T-helper 17 cell (primary cell): ENCODE measurements around the gene PLAC9. TPM values are rescaled to one million over a fixed set of nuclear protein-coding genes. Genes with fewer than 3 reads are reported as not detected.
A peak's percentile ranks its signal among the peaks of the same experiment; 100 is the strongest.
"Not testable (repeated sequence)": the region's sequence is repeated elsewhere in the genome, so short reads cannot be mapped to it uniquely, and the experiment has no call there.

ENCODE experiments used
- ATAC-seq: fragments of 150-1000 bp; cut with Tn5 transposase; 2 replicates; pipeline ENCODE4 v1.10.0; 2021; ENCODE audit warnings: mild to moderate bottlenecking, moderate library complexity
- DNase-seq, 3 donors: peaks; one replicate each; pipeline versions ENCODE4 v3.0.0 to v3.0.0-alpha.2; 2020 to 2021
- H3K9me3 ChIP-seq: one replicate; pipeline ENCODE4 v1.7.0; 2013; ENCODE audit warnings: low read length, mild to moderate bottlenecking; ENCODE audit not compliant: control insufficient read depth, poor library complexity, severe bottlenecking
- H3K27ac Mint-ChIP-seq: one replicate; pipeline ENCODE4 v1.8.0; 2022; ENCODE audit warnings: mild to moderate bottlenecking, moderate library complexity, mixed read lengths
- H3K27me3 Mint-ChIP-seq: one replicate; pipeline ENCODE4 v1.8.0; 2022; ENCODE audit warnings: mixed read lengths
- H3K36me3 Mint-ChIP-seq: one replicate; pipeline ENCODE4 v1.8.0; 2022; ENCODE audit warnings: low read depth, mixed read lengths
- H3K4me1 Mint-ChIP-seq: one replicate; pipeline ENCODE4 v1.8.0; 2022; ENCODE audit warnings: mild to moderate bottlenecking, mixed read lengths
- H3K4me3 Mint-ChIP-seq: one replicate; pipeline ENCODE4 v1.8.0; 2022; ENCODE audit warnings: mild to moderate bottlenecking, moderate library complexity, mixed read lengths
- total RNA-seq, 4 donors: library from RNA in 2 of 4; stranded (reverse) in 2 of 4; gene quantifications; one replicate each; pipeline ENCODE4 v1.2.3 and lab custom pipeline; 2022 to 2026

Gene PLAC9, protein sequence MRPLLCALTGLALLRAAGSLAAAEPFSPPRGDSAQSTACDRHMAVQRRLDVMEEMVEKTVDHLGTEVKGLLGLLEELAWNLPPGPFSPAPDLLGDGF
- total RNA-seq (not detected), total RNA-seq (lab: John Stamatoyannopoulos, UW) (0 reads per million in 2 donors)

DNA sequence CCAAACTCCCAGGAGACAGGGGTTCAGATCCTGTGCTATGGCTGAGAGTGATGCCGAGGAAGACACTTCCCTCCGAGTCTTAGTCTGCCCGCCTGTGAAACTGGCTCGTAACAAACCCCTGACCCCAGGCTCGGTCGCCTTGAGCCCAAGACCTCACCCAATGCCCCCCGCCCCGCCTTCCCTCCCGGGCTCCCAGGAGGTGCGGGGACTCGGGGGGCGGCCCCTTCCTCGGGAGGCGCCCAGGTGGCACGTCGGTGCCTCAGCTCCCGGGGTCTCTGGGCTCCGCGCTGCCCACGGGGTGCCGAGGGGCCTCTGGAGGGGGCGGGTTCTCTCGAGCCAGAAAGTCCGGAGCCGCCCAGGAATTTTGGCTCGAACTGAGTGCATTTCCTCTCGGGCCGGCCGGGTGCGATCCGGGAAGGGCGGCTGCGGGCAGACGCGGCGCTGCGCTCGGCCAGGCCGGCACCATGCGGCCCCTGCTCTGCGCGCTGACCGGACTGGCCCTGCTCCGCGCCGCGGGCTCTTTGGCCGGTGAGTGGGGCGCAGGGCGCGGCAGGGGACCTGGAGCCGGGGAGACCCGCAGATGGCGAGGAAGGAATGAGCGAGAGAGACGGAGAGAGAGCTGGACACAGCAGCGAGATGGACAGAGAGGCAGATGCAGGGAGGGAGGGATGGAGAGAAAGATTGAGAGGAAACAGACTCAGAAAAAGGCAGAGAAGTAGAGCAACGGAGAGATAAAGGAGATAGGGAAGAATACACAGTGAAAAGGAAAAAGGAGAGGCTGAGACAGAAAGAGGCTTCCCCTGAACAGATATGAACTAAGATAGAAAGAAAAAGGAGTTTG, at the start of gene PLAC9:
Gene PLAC9 (plus strand): TSS at position 432 of the 841 bp plus-strand sequence. CDS start 33 bp downstream, at position 465.
- ATAC-seq (no peak), DNase-seq (no peak)
- no peaks in the 10 kb centered on the region for H3K9me3 ChIP-seq
- Mint-ChIP-seq H3K4me1 (peaks cover 7% of the 10 kb centered on the region), H3K27ac (no peak within 1 kb of the TSS), H3K27me3 (peaks cover 41% of the 10 kb centered on the region), H3K4me3 (peak within 1 kb of the TSS; percentile 79), H3K36me3 (peaks cover 4% of the 10 kb centered on the region)

DNA sequence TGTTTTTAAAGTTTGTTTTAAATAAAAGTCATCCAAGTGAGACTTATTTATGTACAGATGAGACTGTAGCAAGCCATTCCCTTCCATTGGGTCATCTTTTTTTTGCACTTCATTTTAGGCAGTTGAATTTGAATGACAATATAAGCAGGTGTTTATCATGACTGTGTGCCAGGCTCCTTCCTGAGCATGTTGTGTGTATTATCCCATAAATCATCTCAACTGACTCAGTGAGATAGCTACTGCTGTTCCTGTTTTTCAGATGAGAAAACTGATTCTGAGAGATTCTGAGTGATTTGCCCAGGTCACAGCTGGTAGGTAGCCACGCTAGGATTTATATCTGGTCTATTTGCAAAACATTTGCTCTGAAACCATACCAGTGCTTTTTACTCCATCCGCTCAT, 42.4 kb upstream of the PLAC9 start:
- Mint-ChIP-seq H3K36me3 (peaks cover 5% of the 10 kb centered on the region), H3K27ac (no peak overlapping the region), H3K4me3 (no peak overlapping the region), H3K27me3 (no peaks in the 10 kb centered on the region), H3K4me1 (no peaks in the 10 kb centered on the region)
- DNase-seq (no peak), ATAC-seq (no peak)
- H3K9me3 ChIP-seq: no peaks in the 10 kb centered on the region

DNA sequence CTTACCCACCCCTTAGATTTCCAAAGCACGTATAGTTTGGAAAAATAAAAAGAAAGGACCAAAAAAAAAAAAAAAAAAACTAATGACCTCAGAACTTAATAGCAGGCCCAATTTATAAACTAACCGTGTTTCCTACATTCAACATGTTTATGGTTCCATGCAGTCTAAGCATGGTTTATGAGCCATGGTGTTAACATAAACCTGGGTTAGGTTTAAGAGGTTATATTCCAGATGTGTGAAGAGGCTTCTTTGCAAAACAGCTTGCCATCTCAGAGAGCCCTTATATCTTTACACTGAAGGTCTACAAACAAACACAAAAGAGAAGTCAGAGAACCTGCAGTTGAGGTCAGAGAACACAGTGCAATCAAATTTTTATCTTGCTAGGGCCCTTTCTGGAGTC, 38.3 kb upstream of the PLAC9 start:
- H3K9me3 ChIP-seq: no peaks in the 10 kb centered on the region
- no peak overlapping the region for H3K4me3 Mint-ChIP-seq
- H3K4me1 Mint-ChIP-seq: no peaks in the 10 kb centered on the region
- DNase-seq (no peak), ATAC-seq (no peak)
- H3K36me3 Mint-ChIP-seq: peaks cover 8% of the 10 kb centered on the region
- H3K27ac Mint-ChIP-seq: no peak overlapping the region
- H3K27me3 Mint-ChIP-seq: no peaks in the 10 kb centered on the region

DNA sequence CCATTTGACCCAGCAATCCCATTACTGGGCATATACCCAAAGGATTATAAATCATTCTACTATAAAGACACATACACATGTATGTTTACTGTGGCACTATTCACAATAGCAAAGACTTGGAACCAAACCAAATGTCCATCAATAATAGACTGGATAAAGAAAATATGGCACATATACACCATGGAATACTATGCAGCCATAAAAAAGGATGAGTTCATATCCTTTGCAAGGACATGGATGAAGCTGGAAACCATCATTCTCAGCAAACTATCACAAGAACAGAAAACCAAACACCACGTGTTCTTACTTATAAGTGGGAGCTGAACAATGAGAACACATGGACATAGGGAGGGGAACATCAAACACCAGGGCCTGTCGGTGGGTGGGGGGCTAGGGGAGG, 34.3 kb upstream of the PLAC9 start:
- ATAC-seq, DNase-seq: not testable (repeated sequence)

DNA sequence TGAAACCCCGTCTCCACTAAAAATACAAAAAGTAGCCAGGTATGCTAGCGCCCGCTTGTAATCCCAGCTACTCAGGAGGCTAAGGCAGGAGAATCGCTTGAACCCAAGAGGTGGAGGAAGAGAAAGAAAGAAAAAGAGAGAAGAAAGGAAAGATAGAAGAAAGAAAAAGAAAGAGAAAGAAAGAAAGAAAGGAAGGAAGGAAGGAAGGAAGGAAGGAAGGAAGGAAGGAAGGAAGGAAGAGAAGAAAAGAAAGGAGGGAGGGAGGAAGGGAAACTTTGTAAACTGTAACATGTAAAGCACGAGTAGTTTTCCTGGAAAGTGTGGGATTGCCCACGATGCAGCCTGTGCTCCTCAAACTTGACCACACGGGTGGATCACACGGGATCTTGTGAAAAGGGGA, 33.2 kb upstream of the PLAC9 start:
- not testable (repeated sequence) for H3K27me3 Mint-ChIP-seq, H3K9me3 ChIP-seq, H3K4me1 Mint-ChIP-seq, ATAC-seq, DNase-seq, H3K4me3 Mint-ChIP-seq, H3K36me3 Mint-ChIP-seq
- peak overlapping the region; percentile 87 for H3K27ac Mint-ChIP-seq

More for the DNA sequence above, 34.3 kb upstream of the PLAC9 start:
- H3K27me3 Mint-ChIP-seq, H3K4me1 Mint-ChIP-seq, H3K27ac Mint-ChIP-seq, H3K36me3 Mint-ChIP-seq, H3K4me3 Mint-ChIP-seq, H3K9me3 ChIP-seq: not testable (repeated sequence)

DNA sequence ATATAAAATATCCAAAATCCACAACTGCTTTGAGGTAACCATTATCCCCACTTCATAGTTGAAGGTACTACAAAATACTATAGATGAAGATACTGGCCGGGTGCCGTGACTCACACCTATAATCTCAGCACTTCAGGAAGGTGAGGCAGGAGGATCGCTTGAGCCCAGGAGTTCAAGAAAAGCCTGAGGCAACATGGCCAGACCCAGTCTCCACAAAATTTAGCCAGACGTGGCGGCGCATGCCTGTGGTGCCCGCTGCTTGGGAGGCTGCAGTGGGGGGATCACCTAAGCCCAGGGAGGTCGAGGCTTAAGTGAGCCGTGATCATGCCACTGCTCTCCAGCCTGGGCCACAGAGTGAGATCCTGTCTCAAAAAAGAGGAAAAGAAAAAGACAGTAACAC, 32.4 kb upstream of the PLAC9 start:
- Mint-ChIP-seq H3K4me1 (peaks cover 10% of the 10 kb centered on the region), H3K27me3 (no peaks in the 10 kb centered on the region), H3K36me3 (peaks cover 2% of the 10 kb centered on the region), H3K27ac (no peak overlapping the region), H3K4me3 (no peak overlapping the region)
- H3K9me3 ChIP-seq: no peaks in the 10 kb centered on the region
- no peak for DNase-seq
- no peak for ATAC-seq

DNA sequence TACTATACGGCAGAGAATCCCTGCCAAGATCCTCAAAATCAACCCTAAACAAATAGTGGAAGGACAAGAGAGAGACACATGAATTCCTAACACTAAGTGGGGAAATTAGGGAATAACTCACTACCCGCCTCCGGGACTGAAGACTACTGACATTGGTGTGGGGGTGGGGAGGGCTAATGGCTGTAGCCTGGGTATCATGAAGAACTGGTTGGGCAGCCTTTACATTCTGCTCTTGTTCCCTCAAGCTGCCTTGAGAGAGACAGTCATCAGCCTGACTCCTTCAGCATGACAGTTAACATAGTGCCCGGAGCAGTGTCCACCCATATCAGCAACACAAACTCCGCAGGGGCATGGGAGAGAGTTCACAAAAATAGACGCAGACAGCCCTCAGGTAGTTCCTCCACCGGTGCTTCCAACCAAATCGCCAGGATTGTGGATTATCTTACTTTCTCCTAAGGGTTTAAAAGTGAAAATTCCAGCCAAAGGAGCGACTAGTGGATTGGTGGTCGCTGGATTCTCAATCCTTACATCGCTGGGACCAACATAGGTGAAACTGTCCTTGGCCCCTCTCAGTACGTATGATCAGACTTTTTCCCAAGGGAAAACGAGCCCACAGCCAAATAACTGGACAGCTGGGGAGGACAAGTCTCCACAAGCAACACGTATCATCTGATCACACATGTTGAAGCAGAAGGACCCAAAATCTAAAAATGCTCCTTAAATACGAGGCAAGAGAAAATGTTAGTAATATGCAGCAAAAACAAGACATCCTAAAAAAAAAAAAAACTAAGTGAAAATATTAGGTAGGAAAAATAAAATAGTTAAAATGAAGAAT, 31.5 kb upstream of the PLAC9 start:
- Mint-ChIP-seq H3K27me3 (no peaks in the 10 kb centered on the region), H3K4me3 (no peak overlapping the region), H3K4me1 (peaks cover 13% of the 10 kb centered on the region), H3K27ac (no peak overlapping the region), H3K36me3 (peaks cover 2% of the 10 kb centered on the region)
- no peaks in the 10 kb centered on the region for H3K9me3 ChIP-seq
- ATAC-seq (no peak), DNase-seq (no peak)

DNA sequence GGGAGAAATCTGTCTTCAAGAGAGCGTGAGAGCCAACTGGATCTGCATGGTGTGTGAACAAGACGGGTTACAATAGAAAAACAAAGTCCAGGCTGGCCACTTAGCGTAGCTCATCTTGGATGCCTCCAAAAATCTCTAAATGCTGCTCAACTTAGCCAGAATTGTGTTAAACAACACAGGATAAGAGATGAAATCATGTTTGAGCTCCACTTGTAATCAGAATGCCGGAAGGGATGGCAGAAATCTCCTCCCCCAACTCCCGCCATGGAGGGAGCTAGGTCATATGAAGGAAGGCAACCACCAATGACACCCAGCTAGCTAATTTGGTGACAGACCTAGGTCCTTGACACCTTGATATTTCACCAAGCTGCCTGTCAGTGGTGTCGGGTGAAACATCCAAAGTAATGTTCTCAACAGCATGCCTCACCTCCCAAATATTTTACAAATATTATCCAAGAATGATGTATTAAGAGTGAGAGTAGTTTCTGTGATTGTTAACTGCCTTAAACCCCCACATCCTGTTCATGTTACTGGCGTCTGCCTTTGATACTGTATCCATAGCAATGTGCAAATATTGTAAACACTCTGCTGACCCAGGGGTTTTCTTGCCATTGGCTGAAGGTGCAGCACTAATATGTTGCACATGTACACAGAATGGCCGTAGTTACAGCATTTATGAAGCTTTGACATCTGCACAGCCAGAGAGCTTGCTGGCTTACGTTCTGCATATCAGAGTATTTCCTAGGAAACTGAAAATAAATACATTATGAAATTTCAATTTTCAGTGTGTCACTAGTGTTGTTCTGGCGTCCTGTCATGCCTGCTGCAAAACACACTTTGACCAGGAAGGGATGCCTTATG, 28.2 kb upstream of the PLAC9 start:
- H3K27me3 Mint-ChIP-seq: no peaks in the 10 kb centered on the region
- peaks cover 2% of the 10 kb centered on the region for H3K9me3 ChIP-seq
- H3K27ac Mint-ChIP-seq: peak overlapping the region; percentile 83
- peak in 1 of 3 donors; percentile 8 for DNase-seq
- ATAC-seq: peak; percentile 93
- H3K36me3 Mint-ChIP-seq: no peaks in the 10 kb centered on the region
- peaks cover 13% of the 10 kb centered on the region for H3K4me1 Mint-ChIP-seq
- H3K4me3 Mint-ChIP-seq: no peak overlapping the region

DNA sequence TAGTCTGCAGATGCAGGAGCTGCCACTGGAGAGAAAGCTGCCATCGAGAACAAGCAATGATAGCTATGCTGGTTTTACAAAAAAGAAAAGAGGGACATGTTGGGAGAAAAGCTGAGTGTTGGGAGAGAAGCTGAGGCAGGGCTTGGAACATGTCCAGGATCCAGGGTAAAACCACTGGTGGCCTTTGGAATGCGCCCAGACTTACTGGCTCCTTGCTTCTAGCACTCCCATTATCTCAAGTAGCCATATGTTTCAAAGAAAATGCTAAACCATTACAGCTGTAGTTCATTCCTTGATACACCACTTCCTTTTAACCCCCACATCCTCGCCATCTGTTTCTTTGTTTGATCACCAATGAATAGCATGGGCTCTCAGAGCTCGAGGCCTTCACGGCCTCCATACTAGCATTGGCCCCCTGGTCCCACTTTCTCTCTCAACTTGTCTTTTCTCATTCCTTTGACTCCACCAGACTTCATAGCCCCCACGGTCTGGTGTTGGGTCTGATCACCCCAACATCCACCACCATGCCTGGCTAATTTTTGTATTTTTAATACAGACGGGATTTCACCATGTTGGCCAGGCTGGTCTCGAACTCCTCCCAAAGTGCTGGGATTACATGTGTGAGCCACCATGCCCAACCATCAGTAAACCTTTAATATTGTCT, 23.8 kb upstream of the PLAC9 start:
- Mint-ChIP-seq H3K4me1 (peaks cover 13% of the 10 kb centered on the region), H3K27ac (no peak overlapping the region), H3K4me3 (no peak overlapping the region), H3K36me3 (no peaks in the 10 kb centered on the region), H3K27me3 (no peaks in the 10 kb centered on the region)
- DNase-seq (no peak), ATAC-seq (no peak)
- peaks cover 2% of the 10 kb centered on the region for H3K9me3 ChIP-seq

DNA sequence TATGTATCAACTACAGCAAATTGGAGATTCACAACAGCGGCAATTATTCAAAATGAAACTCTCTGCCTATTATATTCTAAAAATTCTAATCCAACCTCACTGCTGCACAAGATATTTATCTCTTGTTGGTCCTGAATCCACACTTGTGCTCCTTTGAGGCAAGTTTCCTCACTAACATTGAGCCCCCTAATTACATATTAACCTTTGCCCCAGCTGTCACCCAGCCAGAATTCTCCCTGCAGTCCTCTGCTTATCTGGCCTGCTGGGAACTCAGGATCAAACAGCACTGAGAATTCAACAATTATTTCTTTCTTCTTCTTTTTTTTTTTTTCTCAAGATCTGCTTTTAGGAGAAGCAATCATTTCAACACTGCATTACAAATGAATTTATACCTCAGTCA, 21.5 kb upstream of the PLAC9 start:
- peak overlapping the region; percentile 50 for H3K4me3 Mint-ChIP-seq
- no peak overlapping the region for H3K27ac Mint-ChIP-seq
- DNase-seq (no peak), ATAC-seq (no peak)
- peaks cover 5% of the 10 kb centered on the region for H3K4me1 Mint-ChIP-seq
- H3K36me3 Mint-ChIP-seq: no peaks in the 10 kb centered on the region
- no peaks in the 10 kb centered on the region for H3K27me3 Mint-ChIP-seq
- peaks cover 2% of the 10 kb centered on the region for H3K9me3 ChIP-seq

DNA sequence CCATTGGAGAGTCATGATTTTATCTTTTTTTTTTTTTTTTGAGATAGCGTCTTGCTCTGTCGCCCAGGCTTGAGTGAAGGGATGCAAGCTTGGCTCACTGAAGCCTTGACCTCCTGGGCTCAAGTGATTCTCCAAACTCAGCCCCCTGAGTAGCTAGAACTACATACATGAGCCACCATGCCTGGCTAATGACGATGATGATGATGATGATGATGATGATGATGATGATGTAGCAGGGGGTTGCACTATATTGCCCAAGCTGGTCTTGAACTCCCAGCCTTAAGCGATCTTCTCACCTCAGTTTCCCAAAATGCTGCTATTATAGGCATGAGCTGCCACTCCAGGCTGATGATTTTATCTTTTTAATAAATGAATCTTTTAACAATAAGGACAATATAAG, 13.9 kb upstream of the PLAC9 start:
- ATAC-seq: no peak
- Mint-ChIP-seq H3K27ac (no peak overlapping the region), H3K4me3 (no peak overlapping the region), H3K27me3 (peaks cover 32% of the 10 kb centered on the region), H3K36me3 (no peaks in the 10 kb centered on the region), H3K4me1 (no peaks in the 10 kb centered on the region)
- DNase-seq: no peak
- H3K9me3 ChIP-seq: no peaks in the 10 kb centered on the region

DNA sequence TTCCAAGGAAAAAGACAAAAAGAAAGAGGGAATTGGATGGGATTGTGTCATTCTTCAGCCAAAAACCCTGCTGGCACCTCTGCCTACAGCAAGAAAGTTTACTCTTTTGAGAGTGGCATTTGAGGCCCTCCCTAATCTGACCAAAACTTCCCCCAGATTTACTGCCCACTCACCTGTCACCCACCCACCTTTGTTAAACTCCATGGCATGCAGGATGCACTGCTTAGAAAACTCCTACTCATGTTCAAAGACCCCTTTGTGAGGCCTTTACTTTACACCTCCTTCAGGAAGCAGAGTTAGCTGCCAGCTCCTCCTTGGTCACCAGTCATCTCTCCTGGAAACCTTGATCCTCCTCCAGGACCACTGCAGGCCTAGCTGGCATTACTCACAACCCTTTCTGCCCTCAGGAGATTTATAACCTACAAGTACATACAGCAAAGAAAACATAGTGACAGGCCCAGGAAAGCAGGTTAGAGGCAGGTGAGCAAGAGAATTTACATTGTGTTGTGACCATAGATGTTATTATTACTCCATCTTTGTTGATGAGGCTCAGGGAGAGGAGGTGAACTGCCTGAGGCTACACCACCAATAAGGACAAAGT, 10.3 kb upstream of the PLAC9 start:
- Mint-ChIP-seq H3K27me3 (peaks cover 38% of the 10 kb centered on the region), H3K27ac (no peak overlapping the region), H3K36me3 (no peaks in the 10 kb centered on the region), H3K4me1 (no peaks in the 10 kb centered on the region), H3K4me3 (no peak overlapping the region)
- no peak for DNase-seq
- ATAC-seq: no peak
- no peaks in the 10 kb centered on the region for H3K9me3 ChIP-seq
